SKM-1 treated with dmso at 0.1 percent for 144 hours (cell line): ENCODE data around the gene CTDNEP1.

Experiments used
- DNase-seq: peaks from one replicate; lab custom pipeline; 2025; ENCODE audit not compliant: unreplicated experiment; lab: John Stamatoyannopoulos, UW

CTDNEP1 gene

DNA sequence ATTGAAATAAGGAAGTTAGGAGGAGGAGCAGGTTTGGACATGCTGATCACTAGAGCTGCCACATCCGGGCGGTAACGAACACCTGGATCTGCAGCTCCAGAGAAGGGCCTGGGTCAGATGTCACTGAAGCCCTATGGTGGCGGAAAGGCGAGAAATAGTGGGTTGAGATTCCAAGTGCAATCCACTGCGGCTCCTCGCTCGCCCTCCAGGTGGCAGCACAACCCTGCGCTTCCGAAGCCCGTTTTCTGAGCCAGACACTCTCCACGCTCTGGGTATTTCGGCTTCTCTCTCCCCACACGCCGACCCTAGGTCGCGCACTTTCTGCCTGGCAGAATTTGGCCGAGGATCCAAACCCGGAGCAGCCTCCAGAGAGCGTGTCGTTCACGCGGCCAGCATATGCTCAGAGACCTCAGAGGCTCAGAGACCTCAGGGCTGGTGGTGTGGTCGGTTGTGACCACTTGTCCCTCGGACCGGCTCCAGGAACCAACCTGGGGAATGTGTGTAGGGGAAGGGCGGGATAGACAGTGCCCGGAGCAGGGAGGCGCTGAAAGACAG lies 29.1 kb upstream of the CTDNEP1 start:
- DNase-seq = peak; percentile 37

DNA sequence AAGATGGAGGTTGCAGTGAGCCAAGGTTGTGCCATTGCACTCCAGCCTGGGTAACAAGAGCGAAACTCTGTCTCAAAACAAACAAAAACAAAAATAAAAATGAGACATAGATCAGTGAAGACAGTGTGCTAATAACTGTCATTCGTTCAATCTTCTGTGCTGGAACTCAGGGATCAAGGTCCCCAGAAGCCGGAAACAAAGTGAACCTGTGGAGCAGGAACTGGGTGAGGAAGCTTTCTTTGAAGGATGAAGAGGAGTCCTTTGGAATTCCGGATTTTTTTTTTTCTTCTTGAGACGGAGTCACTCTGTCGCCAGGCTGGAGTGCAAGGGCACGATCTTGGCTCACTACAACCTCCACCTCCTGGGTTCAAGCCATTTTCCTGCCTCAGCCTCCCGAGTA lies 27.9 kb upstream of the CTDNEP1 start:
- DNase-seq = no peak

DNA sequence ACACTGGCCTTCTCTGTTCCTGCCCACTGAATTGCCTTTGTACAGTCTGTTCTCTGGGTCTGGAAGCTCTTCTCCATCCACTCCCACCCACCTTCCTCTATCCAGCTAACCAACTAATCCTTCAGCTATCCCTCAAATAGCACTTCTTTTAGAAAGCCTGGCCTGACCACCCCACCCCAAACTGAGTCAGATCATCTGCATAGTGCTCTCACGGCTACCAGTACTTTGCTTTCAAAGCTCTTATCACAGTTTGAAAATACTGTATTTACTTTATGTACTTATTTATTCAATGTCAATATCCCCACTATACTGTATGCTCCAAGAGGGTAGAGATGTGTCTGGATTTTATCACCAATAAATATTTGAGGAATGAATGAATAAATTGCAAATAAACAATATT lies 15.2 kb upstream of the CTDNEP1 start:
- DNase-seq = no peak

DNA sequence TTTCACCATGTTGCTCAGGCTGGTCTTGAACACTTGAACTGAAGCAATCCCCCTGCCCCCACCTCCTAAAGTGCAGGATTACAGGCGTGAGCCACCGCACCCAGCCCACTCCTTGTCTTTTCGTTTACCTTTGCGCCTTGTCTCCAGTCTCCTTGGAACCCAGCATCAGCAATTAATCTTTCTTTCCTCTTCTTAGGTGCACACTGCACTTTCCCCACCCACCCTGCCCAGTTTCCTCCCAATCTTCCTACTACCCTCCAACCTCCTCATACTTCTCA lies 12.2 kb upstream of the CTDNEP1 start:
- no peak for DNase-seq

GRCh38 chr17:7262935-7263800 lies 11.6 kb upstream of the CTDNEP1 start:
- no peak for DNase-seq

DNA sequence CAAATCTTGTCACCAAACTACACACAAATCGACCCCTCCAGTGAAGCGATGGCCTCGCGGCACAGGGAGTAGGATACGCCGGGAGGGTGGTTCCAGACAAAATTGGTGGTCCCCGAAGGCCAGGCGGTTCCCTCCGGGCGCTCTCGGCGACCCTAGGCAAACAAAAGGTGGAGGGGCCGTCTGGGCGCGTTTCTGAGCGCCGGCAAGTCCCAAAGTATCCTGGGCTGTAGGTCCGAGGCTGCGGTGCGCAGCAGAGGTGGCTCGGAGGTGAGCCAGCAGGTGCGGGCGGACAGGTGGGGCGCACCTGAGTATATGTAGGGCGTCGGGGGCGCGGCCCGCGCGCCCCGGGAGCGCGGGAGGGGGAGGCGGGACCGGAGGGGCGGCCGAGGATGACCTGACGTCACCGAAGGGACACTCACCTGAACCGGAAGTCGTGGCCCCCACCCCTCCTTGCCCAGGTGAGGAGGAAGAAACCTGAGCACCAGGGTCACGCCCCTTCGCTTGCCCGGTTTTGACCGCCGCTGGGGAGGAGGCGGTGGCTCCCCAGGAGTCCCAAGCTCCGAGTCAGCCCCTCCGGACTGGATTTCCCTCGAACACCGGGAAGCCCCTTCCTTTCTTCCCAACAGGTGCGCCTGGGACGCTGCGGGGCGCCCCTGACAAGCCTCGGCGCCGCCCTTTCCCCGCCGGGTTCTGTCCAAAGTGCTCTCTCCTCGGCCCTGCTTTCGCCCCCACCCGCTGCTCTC lies 10.8 kb upstream of the CTDNEP1 start, which contains the start of gene CLDN7:
TSS of gene CLDN7 (minus strand) at position 287 of the 743 bp plus-strand sequence. CDS start 435 bp downstream, outside the sequence.
- no peak for DNase-seq

- no peak for DNase-seq
These were observed 10.1 kb upstream of the CTDNEP1 start for GRCh38 chr17:7261379-7262191.

GRCh38 chr17:7260651-7261378 lies 9.3 kb upstream of the CTDNEP1 start:
- no peak for DNase-seq

GRCh38 chr17:7260151-7260550 lies 8.6 kb upstream of the CTDNEP1 start:
- no peak for DNase-seq

DNA sequence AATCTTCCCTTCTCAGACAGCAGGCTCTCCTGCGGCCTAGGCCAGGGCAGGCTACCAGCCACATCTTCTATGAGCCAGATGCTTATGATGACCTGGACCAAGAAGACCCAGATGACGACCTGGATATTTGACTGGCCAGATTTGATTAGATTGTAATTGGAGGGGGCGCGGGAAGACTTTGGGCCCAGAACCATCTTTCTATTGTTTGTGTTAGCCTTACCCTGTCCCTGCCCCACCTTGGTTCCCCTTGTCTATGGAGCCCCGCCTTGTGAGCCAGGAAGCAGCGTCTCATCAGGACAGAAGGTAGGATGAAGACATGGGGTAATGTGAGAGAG lies 8.0 kb upstream of the CTDNEP1 start:
- DNase-seq = no peak

GRCh38 chr17:7258731-7259554 lies 7.4 kb upstream of the CTDNEP1 start:
- no peak for DNase-seq

- no peak for DNase-seq
These were observed 5.4 kb upstream of the CTDNEP1 start for GRCh38 chr17:7256766-7257456.

DNA sequence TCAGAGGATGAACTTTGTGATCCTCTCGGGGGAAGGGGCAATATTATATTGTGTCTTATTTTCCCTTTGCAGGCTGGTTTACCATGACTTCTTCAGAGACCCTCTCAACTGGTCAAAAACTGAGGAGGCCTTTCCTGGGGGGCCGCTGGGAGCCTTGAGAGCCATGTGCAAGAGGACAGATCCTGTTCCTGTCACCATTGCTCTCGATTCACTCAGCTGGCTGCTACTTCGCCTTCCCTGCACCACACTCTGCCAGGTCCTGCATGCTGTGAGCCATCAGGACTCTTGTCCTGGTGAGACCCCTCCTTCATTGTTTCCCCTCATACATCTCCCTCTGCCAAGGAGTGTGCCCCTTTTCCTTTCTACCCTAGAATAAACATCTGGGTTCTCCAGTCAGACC lies 3.0 kb upstream of the CTDNEP1 start:
- no peak for DNase-seq

- DNase-seq = no peak
These were observed 1.5 kb upstream of the CTDNEP1 start for GRCh38 chr17:7253082-7253481.

DNA sequence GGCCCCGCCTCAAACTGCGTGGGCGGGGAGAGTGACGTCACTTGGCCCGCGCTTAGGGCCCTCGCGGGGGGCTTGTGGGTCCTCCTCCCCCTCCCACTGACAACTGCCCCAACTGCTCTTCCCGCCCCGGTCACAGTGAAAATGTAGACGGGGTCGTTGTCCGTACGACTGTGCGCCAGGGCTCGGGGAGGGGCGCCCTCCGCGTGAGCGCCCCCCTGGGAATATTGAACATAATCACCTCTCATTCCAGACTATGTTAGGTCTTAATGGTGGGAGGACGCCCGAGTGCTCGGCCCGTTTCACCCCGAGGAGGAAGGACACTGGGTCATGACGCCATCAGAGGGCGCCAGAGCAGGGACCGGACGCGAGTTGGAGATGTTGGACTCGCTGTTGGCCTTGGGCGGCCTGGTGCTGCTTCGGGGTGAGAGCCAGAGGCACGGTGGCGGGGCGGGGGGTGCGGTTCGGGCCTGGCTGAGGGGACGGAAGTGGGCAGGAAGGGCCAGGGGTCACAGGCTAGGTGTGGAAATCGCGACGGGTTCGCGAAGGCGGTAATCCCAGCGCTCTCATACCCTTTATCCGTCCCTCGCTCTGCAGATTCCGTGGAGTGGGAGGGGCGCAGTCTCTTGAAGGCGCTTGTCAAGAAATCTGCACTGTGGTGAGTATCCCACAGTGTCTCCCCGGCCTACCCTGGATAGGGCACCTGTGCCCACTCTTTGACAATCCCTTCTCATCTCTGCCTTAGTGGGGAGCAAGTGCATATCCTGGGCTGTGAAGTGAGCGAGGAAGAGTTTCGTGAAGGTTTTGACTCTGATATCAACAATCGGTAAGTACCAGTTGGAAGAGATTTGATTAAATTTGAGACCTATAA lies 876 bp upstream of the CTDNEP1 start, which contains the start of gene ELP5:
TSS of gene ELP5 (plus strand) at position 40 of the 868 bp plus-strand sequence. CDS start at position 376, 336 bp downstream.
- DNase-seq = peak; percentile 46

- no peak for DNase-seq
These were observed 573 bp downstream of the CTDNEP1 start for GRCh38 chr17:7250695-7251627.

DNA sequence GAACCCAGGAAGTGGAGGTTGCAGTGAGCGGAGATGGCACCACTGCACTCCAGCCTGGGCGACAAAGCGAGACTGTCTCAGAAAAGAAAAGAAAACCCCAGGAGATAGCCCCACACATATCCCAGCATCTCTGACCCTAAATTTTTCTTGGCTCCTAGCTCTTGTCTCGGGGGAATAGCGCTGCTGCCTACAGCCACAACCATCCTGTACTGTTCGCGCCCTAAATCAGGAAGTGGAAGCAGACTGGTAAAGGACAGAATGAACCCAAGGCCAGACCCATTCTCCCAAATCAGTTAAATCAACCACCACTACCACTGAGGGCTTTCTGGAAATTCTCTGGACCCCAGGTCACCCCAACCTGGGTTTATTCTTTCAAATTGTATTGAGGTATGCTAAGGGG lies 1.7 kb downstream of the CTDNEP1 start:
- DNase-seq = no peak
